Adrenal gland (tissue), 12 donors: ENCODE results near the gene NUP210L. TPM values are rescaled to one million over a fixed set of nuclear protein-coding genes. Genes with fewer than 3 reads are reported as not detected.

Experiments
- DNase-seq, 7 donors: peaks; one replicate each; pipeline ENCODE4 v3.0.0-alpha.2; 2019 to 2020
- H3K27ac ChIP-seq, 5 donors: fragments of 200-600 bp; sonication (generic) in 4 of 5; 1 replicate in 3 of 5; 2 replicates in 2 of 5; pipeline versions ENCODE4 v1.5.1 to v1.8.0; 2016 to 2020; ENCODE audit warnings: mild to moderate bottlenecking in 1 of 5
- H3K27me3 ChIP-seq: fragments of 200-600 bp; 2 replicates; pipeline ENCODE4 v1.8.0; 2021
- H3K36me3 ChIP-seq, 2 donors: fragments of 200-600 bp; replicated peaks in 1 of 2; 1 replicate in 1 of 2; 2 replicates in 1 of 2; pipeline versions ENCODE4 v1.5.1 to v1.8.0; 2018 to 2022
- H3K4me1 ChIP-seq, 2 donors: fragments of 200-600 bp; replicated peaks in 1 of 2; 1 replicate in 1 of 2; 2 replicates in 1 of 2; pipeline versions ENCODE4 v1.5.1 to v1.8.0; 2018 to 2021
- H3K4me3 ChIP-seq, 4 donors: fragments of 200-600 bp; sonication (generic) in 3 of 4; one replicate each; pipeline ENCODE4 v1.5.1; 2016 to 2018
- H3K9me3 ChIP-seq, 3 donors: fragments of 200-600 bp; sonication (generic) in 1 of 3; replicated peaks in 1 of 3; 1 replicate in 2 of 3; 2 replicates in 1 of 3; pipeline versions ENCODE4 v1.5.1 to v1.8.0; 2016 to 2021
- POLR2A ChIP-seq, 2 donors: fragments of 450-650 bp; IDR thresholded peaks; one replicate each; pipeline ENCODE4 v1.6.1; 2017; ENCODE audit warnings: antibody characterized with exemption in 2 of 2, mild to moderate bottlenecking in 2 of 2, moderate library complexity in 1 of 2
- WGBS, 4 donors: extraction: QIAGEN DNeasy Blood & Tissue Kit in 2 of 4; methylation state at CpG; one replicate each; pipeline versions ENCODE4 v1.1.5 to v1.1.7; 2013 to 2017; 5-methylcytosine and 5-hydroxymethylcytosine counted together
- intact Hi-C, 2 donors: fragments of 100-400 bp; cut with DNase I; formaldehyde crosslinking; loops; one replicate each; pipeline versions ENCODE4 v1.14.1 to v1.15.0; 2022 to 2023
- polyA plus RNA-seq, 3 donors: library from polyadenylated mRNA; stranded (reverse); fragments of 200-250 nt in 2 of 3; fragments of 350-450 nt in 1 of 3; fragmentation: Illumina TruSeq in 1 of 3; extraction: RNeasy Lipid Tissue Mini Kit (QIAGEN cat#74804) in 1 of 3; gene quantifications; one replicate each; pipeline ENCODE4 v1.2.3, GENCODE V29; 2013 to 2014
- total RNA-seq, 9 donors: library from RNA; depleted of rRNA in 4 of 9; stranded (reverse); fragments of >200 nt in 4 of 9; fragments of 120-200 nt in 1 of 9; fragmentation: NEBNext Ultra II Directional in 1 of 9; extraction: Animal tissue kit (Norgen Biotek cat#: 25700) in 1 of 9; gene quantifications; one replicate each; pipeline versions ENCODE4 v1.1.0 to v1.2.4, GENCODE V29; 2013 to 2023
- TF ChIP-seq, protein P1 (sequence below), 6 experiments: fragments of 450-650 bp in 4 of 6; fragments of 200-600 bp in 2 of 6; sonication (generic) in 1 of 6; IDR thresholded peaks; 1 replicate in 5 of 6; 2 replicates in 1 of 6; pipeline versions ENCODE4 v1.5.1 to v1.8.0; 2016 to 2021; ENCODE audit warnings: antibody characterized with exemption in 6 of 6, mild to moderate bottlenecking in 2 of 6, moderate library complexity in 1 of 6
- donor health status: healthy with polysubstance abuse.
- donor health status: Bipolar disorder and iron deficiency.
- donor health status: DM: yes; HTN: yes; CAD: no.
- donor health status: DM: no; HTN: no; CAD: no.
- donor health status: DM: no; HTN: no; CAD: no.
- donor health status: DM: yes; HTN: yes; CAD: no.

NUP210L gene
- total and polyA plus RNA-seq, 12 donors, result 0.03 to 0.07 (median 0.06) TPM; not detected in 7

DNA sequence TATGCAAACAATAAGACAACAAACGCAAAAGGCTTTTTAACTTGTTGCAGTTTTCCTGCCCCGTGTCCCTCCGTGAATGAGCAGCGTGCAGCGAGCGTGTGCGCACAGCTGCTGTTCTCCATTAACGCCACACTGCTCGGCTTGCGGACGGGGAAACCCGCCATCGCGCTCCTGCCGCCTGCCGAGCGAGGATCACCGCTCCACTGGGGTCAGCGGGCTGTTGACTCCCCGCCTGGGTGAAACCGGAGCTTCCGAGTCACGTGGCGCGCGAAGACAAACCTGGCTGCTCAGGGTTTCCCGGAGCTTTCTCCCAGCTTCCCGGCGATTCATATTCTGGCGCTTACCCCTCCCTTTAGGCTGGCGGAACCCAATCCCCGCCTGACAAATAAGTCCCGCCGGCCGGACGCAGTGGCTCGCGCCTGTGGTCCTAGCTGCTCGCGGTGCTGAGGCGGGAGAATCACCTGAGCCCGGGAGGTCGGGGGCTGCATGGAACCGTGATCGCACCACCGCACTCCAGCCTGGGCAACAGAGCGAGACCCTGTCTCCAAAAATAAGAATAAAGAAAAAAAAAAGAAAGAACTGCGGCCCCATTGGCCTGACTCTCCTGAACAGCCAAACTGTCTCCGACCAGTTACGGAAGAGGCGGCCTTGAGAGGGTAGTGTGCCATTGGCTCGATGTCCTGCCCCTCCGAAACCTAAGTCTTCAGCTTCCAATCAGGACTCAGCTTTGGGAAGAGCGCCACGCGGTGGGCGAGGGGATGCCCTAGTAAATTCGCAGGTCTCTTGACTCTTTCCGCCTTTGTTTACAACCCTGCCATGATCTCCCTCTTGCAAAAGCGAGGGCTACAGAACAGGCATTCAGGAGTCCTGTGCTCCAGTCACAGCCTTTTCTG, 187.5 kb downstream of the NUP210L start, which contains the start of gene CREB3L4:
CREB3L4 (plus strand) TSS at position 796 of the 893 bp plus-strand sequence. CDS start 624 bp downstream, outside the sequence.
- peaks cover 21 to 31% of the 10 kb centered on the region in 2 donors for H3K4me1 ChIP-seq
- TF ChIP-seq, protein P1, sequence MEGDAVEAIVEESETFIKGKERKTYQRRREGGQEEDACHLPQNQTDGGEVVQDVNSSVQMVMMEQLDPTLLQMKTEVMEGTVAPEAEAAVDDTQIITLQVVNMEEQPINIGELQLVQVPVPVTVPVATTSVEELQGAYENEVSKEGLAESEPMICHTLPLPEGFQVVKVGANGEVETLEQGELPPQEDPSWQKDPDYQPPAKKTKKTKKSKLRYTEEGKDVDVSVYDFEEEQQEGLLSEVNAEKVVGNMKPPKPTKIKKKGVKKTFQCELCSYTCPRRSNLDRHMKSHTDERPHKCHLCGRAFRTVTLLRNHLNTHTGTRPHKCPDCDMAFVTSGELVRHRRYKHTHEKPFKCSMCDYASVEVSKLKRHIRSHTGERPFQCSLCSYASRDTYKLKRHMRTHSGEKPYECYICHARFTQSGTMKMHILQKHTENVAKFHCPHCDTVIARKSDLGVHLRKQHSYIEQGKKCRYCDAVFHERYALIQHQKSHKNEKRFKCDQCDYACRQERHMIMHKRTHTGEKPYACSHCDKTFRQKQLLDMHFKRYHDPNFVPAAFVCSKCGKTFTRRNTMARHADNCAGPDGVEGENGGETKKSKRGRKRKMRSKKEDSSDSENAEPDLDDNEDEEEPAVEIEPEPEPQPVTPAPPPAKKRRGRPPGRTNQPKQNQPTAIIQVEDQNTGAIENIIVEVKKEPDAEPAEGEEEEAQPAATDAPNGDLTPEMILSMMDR (IDR thresholded peaks at IDR 0.05), result peak in 2 of 6 experiments; percentile 23 to 35
- peak; percentile 60 to 97 for TF ChIP-seq POLR2A (IDR thresholded peaks at IDR 0.05)

DNA sequence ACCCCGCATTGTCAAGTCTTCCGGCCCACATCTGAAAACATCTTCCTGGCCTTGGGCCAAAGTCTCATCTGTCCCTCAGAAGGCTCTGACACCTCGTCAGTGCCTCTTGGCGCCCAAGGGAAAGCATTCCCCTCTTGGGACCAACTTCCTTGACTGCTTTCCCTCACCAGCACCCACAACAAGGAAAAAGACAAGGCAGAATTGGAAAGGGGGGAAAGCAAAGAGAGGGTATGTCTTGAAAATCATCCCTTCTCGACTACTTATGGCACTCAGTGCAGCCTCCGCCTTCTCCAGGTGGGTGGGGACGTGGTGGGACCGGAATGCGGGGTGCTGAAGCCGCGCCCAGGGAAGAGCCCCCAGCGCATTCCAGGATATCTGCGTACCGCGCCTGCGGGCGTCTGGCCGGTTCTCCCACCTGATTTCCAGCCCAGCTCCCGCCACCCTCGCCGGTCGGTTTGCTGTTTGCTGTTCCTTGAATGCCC, 191.0 kb downstream of the NUP210L start:
- H3K9me3 ChIP-seq, result no peaks in the 10 kb centered on the region
- peaks cover 29 to 51% of the 10 kb centered on the region in 2 donors for H3K4me1 ChIP-seq
- intact Hi-C loops, result no loop called here
- peak in 1 of 7 donors; percentile 34 for DNase-seq
- H3K27me3 ChIP-seq, result no peaks in the 10 kb centered on the region
- H3K4me3 ChIP-seq, result peak overlapping the region in 2 of 4 donors; percentile 61 to 84
- peaks cover 0 to 18% of the 10 kb centered on the region in 2 donors for H3K36me3 ChIP-seq
- H3K27ac ChIP-seq, result peak overlapping the region; percentile 82 to 97 (median 93)
- 1 to 10% (median 2%) methylated on average over 22 of the region's 22 CpGs for WGBS, 4 donors
- TF ChIP-seq, protein P1 (IDR thresholded peaks at IDR 0.05), result no peak
- TF ChIP-seq POLR2A (IDR thresholded peaks at IDR 0.05), result no peak

More for the DNA sequence above, 187.5 kb downstream of the NUP210L start, which contains the start of gene CREB3L4:
- WGBS, 4 donors, result 0 to 1% (median 0%) methylated on average over 40 to 60 of the region's 60 CpGs
- DNase-seq, result peak; percentile 91 to 98 (median 96)
- H3K4me3 ChIP-seq, result peak within 1 kb of the TSS; percentile 13 to 92 (median 62)
- no peaks in the 10 kb centered on the region for H3K36me3 ChIP-seq
- peak within 1 kb of the TSS; percentile 85 to 96 (median 91) for H3K27ac ChIP-seq
- no peaks in the 10 kb centered on the region for H3K27me3 ChIP-seq
- H3K9me3 ChIP-seq, result no peaks in the 10 kb centered on the region
- intact Hi-C loops, result no loop called here

DNA sequence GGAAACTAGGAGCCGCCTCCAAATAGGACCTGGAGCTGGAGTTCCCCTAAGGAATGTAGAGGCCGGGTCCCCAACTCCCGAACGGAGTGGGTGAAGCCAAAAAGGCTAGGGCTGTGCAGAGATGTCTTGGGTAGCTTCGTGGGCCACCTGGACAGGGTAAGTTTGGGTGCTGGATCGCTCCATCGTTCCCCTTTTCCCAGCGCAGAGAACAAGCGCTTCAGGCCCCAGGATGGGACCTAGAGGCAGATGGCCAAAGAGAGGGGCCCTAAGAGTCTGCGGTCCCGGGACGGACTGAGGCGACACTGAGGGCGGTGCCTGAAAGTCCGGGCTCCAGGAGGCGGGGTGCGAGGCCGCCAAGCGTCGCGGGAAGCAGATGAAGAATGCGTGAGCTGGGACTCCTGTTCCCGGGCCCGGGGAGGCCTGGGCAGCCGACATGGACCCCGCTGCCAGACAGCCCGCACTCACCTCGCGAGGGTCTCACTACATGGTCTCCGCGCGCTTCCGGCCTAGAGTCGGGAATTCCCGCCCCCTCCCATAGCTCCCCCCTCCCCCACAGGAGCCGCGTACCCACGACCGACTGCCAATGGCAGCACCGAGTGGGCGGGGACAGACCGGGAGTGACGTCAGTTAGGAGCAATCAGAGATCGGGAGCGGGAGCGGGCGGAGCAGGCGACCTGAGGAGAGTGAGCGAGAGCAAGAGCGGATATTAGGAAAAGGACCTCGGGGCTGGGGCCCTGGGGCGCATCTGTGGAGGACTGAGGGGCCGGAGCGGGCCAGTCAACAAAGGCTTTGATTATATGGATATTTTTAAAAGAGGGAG, 191.6 kb downstream of the NUP210L start, which contains the start of gene SLC39A1:
SLC39A1 (minus strand) TSS at position 508 of the 820 bp plus-strand sequence. CDS start 822 bp downstream, outside the sequence.
- TF ChIP-seq POLR2A (IDR thresholded peaks at IDR 0.05), result peak; percentile 39 to 86
- TF ChIP-seq, protein P1 (IDR thresholded peaks at IDR 0.05), result no peak
- H3K9me3 ChIP-seq, result no peaks in the 10 kb centered on the region
- H3K27ac ChIP-seq, result peak within 1 kb of the TSS; percentile 82 to 97 (median 93)
- WGBS, 4 donors, result 0 to 1% (median 0%) methylated on average over 14 to 54 of the region's 54 CpGs
- peaks cover 0 to 18% of the 10 kb centered on the region in 2 donors for H3K36me3 ChIP-seq
- peaks cover 31 to 48% of the 10 kb centered on the region in 2 donors for H3K4me1 ChIP-seq
- H3K27me3 ChIP-seq, result no peaks in the 10 kb centered on the region
- H3K4me3 ChIP-seq, result peak within 1 kb of the TSS; percentile 22 to 84 (median 72)
- DNase-seq, result peak; percentile 99 to 100 (median 99)
- intact Hi-C loops, result no loop called here
